ENCODE results near the gene C2orf76.

DNA sequence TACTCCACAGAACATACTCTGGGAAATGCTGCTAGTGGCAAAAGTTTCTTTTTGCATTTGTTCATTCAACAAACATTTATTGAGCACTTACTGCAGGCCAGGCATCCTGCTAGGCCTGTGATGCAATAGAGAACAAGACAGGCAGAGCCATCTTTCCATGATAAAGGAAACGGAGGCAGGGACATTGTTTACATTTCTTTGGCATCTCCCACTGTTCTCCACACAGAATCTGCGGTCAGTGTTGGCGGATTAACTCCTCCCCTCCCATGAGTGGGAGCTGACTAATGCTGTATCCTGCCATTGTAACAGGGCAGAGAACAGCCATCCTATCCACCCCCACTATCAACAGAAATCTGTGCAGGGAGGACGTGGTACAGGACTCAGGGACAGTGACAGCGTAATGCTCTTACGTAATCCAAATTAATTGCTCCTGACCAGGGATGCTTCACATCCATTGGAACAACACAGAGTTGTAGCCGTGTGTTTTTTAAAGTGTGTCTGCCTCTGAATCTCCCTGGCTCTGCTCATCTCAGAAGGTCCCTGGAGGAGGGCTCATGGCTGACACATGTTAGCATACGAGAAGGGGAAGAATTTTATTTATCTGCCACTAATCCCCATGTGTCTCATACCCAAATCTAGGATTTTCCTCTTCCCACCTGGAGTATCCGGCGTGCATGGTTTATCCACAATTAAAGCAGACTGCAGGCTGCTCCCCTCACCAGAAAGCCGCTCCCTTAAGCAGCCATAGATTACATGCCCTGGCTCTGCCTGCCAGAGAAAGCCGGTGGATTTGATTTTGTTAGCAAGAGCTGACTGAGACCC lies 110.7 kb downstream of the C2orf76 start:
- TF ChIP-seq EZH2 (optimal IDR thresholded peaks at IDR 0.05; ENCODE audit: low read depth, low read length) = no peak
- TF ChIP-seq, protein P1, sequence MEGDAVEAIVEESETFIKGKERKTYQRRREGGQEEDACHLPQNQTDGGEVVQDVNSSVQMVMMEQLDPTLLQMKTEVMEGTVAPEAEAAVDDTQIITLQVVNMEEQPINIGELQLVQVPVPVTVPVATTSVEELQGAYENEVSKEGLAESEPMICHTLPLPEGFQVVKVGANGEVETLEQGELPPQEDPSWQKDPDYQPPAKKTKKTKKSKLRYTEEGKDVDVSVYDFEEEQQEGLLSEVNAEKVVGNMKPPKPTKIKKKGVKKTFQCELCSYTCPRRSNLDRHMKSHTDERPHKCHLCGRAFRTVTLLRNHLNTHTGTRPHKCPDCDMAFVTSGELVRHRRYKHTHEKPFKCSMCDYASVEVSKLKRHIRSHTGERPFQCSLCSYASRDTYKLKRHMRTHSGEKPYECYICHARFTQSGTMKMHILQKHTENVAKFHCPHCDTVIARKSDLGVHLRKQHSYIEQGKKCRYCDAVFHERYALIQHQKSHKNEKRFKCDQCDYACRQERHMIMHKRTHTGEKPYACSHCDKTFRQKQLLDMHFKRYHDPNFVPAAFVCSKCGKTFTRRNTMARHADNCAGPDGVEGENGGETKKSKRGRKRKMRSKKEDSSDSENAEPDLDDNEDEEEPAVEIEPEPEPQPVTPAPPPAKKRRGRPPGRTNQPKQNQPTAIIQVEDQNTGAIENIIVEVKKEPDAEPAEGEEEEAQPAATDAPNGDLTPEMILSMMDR (IDR thresholded peaks at IDR 0.05; ENCODE audit: low read length) = no peak
